H4 (cell line): ENCODE data around the gene MEX3C. TPM values are rescaled to one million over a fixed set of nuclear protein-coding genes. Genes with fewer than 3 reads are reported as not detected.

ENCODE experiments used
- DNase-seq: peaks from one replicate; pipeline ENCODE4 v3.0.0-alpha.2; 2015; ENCODE audit warnings: low spot score
- total RNA-seq: library from RNA; depleted of rRNA; stranded (reverse); fragments of >200 nt; shearing (Covaris generic); gene quantifications from 2 replicates; pipeline ENCODE4 v1.2.3, GENCODE V29; 2014; rRNA removed

Gene MEX3C
- total RNA-seq: 29.1 and 34.2 TPM in 2 replicates

- DNase-seq: peak; percentile 99
Observed at GRCh38 chr18:51197661-51198424, at the start of gene MEX3C. TSS of gene MEX3C (minus strand) at chr18:51197681. CDS start at chr18:51197320, 361 bp downstream.

GRCh38 chr18:51241226-51241625 lies 43.7 kb upstream of the MEX3C start:
- no peak for DNase-seq

GRCh38 chr18:51236225-51236624 lies 38.7 kb upstream of the MEX3C start:
- peak; percentile 96 for DNase-seq

- DNase-seq: peak; percentile 28
Observed at GRCh38 chr18:51235009-51235789, 37.7 kb upstream of the MEX3C start.

- DNase-seq: no peak
Observed at GRCh38 chr18:51234117-51235008, 36.9 kb upstream of the MEX3C start.

- DNase-seq: no peak
Observed at GRCh38 chr18:51229328-51229727, 31.8 kb upstream of the MEX3C start.

GRCh38 chr18:51227660-51228059 lies 30.2 kb upstream of the MEX3C start:
- no peak for DNase-seq

- no peak for DNase-seq
Observed at GRCh38 chr18:51226587-51227350, 29.3 kb upstream of the MEX3C start.

GRCh38 chr18:51226068-51226467 lies 28.6 kb upstream of the MEX3C start:
- DNase-seq: no peak

- DNase-seq: no peak
Observed at GRCh38 chr18:51212606-51213005, 15.1 kb upstream of the MEX3C start.

GRCh38 chr18:51211552-51211951 lies 14.1 kb upstream of the MEX3C start:
- peak; percentile 95 for DNase-seq

GRCh38 chr18:51196811-51197660 lies 445 bp downstream of the MEX3C start:
- DNase-seq: peak; percentile 36

GRCh38 chr18:51196118-51196810 lies 1.2 kb downstream of the MEX3C start:
- no peak for DNase-seq

GRCh38 chr18:51195451-51196117 lies 1.9 kb downstream of the MEX3C start:
- DNase-seq: peak; percentile 71

GRCh38 chr18:51195086-51195450 lies 2.4 kb downstream of the MEX3C start:
- no peak for DNase-seq

GRCh38 chr18:51194604-51195003 lies 2.9 kb downstream of the MEX3C start:
- DNase-seq: no peak

GRCh38 chr18:51193621-51194287 lies 3.7 kb downstream of the MEX3C start:
- no peak for DNase-seq

GRCh38 chr18:51192696-51193095 lies 4.8 kb downstream of the MEX3C start:
- no peak for DNase-seq

- no peak for DNase-seq
Observed at GRCh38 chr18:51192026-51192425, 5.5 kb downstream of the MEX3C start.
